A549 (cell line): ENCODE results near the gene COL8A2.

Source experiments
- TF ChIP-seq, protein P1 (sequence below): fragments of 200-600 bp; sonication (generic); IDR thresholded peaks from 2 replicates; pipeline ENCODE4 v1.6.1; 2016; ENCODE audit warnings: antibody characterized with exemption, mild to moderate bottlenecking, moderate library complexity
- TF ChIP-seq, protein P2 (sequence below): fragments of >200 bp; sonication (Bioruptor Twin); formaldehyde crosslinking; IDR thresholded peaks from 3 replicates; pipeline ENCODE4 v1.5.1; 2016

DNA sequence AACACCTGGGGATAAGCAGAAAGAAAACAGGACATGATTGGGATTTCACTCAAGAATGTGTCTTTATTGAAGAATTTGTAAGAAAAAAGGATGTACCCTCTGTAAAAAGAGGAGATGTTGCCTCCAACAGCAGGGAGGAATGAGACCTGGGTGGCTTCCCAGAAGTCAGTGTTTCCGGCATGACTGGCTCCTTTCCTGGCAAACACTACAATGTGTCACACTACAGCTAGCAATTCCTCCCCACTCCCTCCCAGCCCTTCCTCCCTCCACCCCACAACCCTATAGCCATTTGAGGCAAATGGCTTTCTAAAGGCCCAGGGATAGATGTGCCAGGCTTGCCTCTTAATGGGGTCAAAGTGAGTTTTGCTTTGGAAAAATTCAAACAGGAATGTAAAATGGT, 11.5 kb upstream of the COL8A2 start:
- TF ChIP-seq, protein P1, sequence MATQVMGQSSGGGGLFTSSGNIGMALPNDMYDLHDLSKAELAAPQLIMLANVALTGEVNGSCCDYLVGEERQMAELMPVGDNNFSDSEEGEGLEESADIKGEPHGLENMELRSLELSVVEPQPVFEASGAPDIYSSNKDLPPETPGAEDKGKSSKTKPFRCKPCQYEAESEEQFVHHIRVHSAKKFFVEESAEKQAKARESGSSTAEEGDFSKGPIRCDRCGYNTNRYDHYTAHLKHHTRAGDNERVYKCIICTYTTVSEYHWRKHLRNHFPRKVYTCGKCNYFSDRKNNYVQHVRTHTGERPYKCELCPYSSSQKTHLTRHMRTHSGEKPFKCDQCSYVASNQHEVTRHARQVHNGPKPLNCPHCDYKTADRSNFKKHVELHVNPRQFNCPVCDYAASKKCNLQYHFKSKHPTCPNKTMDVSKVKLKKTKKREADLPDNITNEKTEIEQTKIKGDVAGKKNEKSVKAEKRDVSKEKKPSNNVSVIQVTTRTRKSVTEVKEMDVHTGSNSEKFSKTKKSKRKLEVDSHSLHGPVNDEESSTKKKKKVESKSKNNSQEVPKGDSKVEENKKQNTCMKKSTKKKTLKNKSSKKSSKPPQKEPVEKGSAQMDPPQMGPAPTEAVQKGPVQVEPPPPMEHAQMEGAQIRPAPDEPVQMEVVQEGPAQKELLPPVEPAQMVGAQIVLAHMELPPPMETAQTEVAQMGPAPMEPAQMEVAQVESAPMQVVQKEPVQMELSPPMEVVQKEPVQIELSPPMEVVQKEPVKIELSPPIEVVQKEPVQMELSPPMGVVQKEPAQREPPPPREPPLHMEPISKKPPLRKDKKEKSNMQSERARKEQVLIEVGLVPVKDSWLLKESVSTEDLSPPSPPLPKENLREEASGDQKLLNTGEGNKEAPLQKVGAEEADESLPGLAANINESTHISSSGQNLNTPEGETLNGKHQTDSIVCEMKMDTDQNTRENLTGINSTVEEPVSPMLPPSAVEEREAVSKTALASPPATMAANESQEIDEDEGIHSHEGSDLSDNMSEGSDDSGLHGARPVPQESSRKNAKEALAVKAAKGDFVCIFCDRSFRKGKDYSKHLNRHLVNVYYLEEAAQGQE = no peak
- TF ChIP-seq, protein P2, sequence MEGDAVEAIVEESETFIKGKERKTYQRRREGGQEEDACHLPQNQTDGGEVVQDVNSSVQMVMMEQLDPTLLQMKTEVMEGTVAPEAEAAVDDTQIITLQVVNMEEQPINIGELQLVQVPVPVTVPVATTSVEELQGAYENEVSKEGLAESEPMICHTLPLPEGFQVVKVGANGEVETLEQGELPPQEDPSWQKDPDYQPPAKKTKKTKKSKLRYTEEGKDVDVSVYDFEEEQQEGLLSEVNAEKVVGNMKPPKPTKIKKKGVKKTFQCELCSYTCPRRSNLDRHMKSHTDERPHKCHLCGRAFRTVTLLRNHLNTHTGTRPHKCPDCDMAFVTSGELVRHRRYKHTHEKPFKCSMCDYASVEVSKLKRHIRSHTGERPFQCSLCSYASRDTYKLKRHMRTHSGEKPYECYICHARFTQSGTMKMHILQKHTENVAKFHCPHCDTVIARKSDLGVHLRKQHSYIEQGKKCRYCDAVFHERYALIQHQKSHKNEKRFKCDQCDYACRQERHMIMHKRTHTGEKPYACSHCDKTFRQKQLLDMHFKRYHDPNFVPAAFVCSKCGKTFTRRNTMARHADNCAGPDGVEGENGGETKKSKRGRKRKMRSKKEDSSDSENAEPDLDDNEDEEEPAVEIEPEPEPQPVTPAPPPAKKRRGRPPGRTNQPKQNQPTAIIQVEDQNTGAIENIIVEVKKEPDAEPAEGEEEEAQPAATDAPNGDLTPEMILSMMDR = no peak
